Measurements from ENCODE around the gene HOXA9. TPM values are rescaled to one million over a fixed set of nuclear protein-coding genes. Genes with fewer than 3 reads are reported as not detected.

HOXA9 gene
- total and polyA plus RNA-seq, 9 donors: 0.12 to 2.5 (median 0.57) TPM; not detected in 1

GRCh38 chr7:27131390-27131819 lies 33.9 kb downstream of the HOXA9 start:
- WGBS, 3 donors: 30 to 41% (median 31%) methylated on average over 12 of the region's 12 CpGs
- intact Hi-C loops (cut with DNase I): loop anchor here in 1 of 4 donors (5.0 kb wide), 1 partner anchor 274 kb away; no protein-coding TSS in a partner anchor
- no peak for DNase-seq
- Histone ChIP-seq H3K27ac (no peak overlapping the region), H3K4me1 (ENCODE audit: insufficient read depth) (peaks cover 6% of the 10 kb centered on the region), H3K9me3 (peaks cover 0 to 5% of the 10 kb centered on the region in 2 donors), H3K36me3 (no peaks in the 10 kb centered on the region), H3K4me3 (peak overlapping the region; percentile 53), H3K27me3 (no peaks in the 10 kb centered on the region)
- TF ChIP-seq POLR2A (IDR thresholded peaks at IDR 0.05): no peak
- TF ChIP-seq CTCF (IDR thresholded peaks at IDR 0.05): no peak
- TF ChIP-seq EP300 (IDR thresholded peaks at IDR 0.05): no peak

- no peak for TF ChIP-seq CTCF (IDR thresholded peaks at IDR 0.05)
- no peak for TF ChIP-seq POLR2A (IDR thresholded peaks at IDR 0.05)
- no peak for TF ChIP-seq EP300 (IDR thresholded peaks at IDR 0.05)
- intact Hi-C loops (cut with DNase I): loop anchor here in 1 of 4 donors (5.0 kb wide), 1 partner anchor 273 kb away; no protein-coding TSS in a partner anchor
- peaks cover 6% of the 10 kb centered on the region for H3K4me1 ChIP-seq (ENCODE audit: insufficient read depth)
- peak within 1 kb of the TSS in 1 of 2 donors; percentile 61 for H3K27ac ChIP-seq
- peaks cover 0 to 5% of the 10 kb centered on the region in 2 donors for H3K9me3 ChIP-seq
- no peaks in the 10 kb centered on the region for H3K27me3 ChIP-seq
- H3K36me3 ChIP-seq: no peaks in the 10 kb centered on the region
- WGBS, 3 donors: 2 to 4% (median 2%) methylated on average over 47 to 67 of the region's 67 CpGs
- peak within 1 kb of the TSS; percentile 53 for H3K4me3 ChIP-seq
- DNase-seq: peak; percentile 80 to 94 (median 88)
Observed at GRCh38 chr7:27130540-27131389, 34.6 kb downstream of the HOXA9 start, which contains the start of gene HOXA4. HOXA4 (minus strand) TSS chr7:27130757; CDS start chr7:27130733, 24 bp downstream.

- Histone ChIP-seq H3K36me3 (no peaks in the 10 kb centered on the region), H3K27ac (peak overlapping the region in 1 of 2 donors; percentile 61), H3K4me1 (ENCODE audit: insufficient read depth) (peaks cover 6% of the 10 kb centered on the region), H3K27me3 (no peaks in the 10 kb centered on the region), H3K9me3 (peaks cover 0 to 5% of the 10 kb centered on the region in 2 donors), H3K4me3 (peak overlapping the region; percentile 53)
- intact Hi-C loops (cut with DNase I): loop anchor here in 1 of 4 donors (5.0 kb wide), 1 partner anchor 273 kb away; no protein-coding TSS in a partner anchor
- DNase-seq: peak in 1 of 5 donors; percentile 67
- TF ChIP-seq EP300 (IDR thresholded peaks at IDR 0.05): no peak
- no peak for TF ChIP-seq POLR2A (IDR thresholded peaks at IDR 0.05)
- no peak for TF ChIP-seq CTCF (IDR thresholded peaks at IDR 0.05)
- 3 to 5% (median 3%) methylated on average over 43 to 72 of the region's 72 CpGs for WGBS, 3 donors
Observed at GRCh38 chr7:27129729-27130539, 35.4 kb downstream of the HOXA9 start.

Data from ovary (tissue), 9 donors.